GM23338 (cell line): Measurements from ENCODE around the gene FNDC8. TPM values are rescaled to one million over a fixed set of nuclear protein-coding genes. Genes with fewer than 3 reads are reported as not detected.

ENCODE experiments used
- ATAC-seq: fragments of 200-7000 bp; cut with Tn5 transposase; 3 replicates; pipeline ENCODE4 v1.9.1; 2020
- DNase-seq: peaks from one replicate; pipeline ENCODE4 v3.0.0-alpha.2; 2015; ENCODE audit warnings: low spot score
- H2AFZ ChIP-seq: fragments of 200-600 bp; sonication (generic); 2 replicates; pipeline ENCODE4 v1.8.0; 2016; ENCODE audit warnings: antibody characterized with exemption, mild to moderate bottlenecking, moderate library complexity
- H3F3A ChIP-seq: fragments of 200-600 bp; sonication (generic); replicated peaks from 2 replicates; pipeline ENCODE4 v1.8.0; 2017; ENCODE audit warnings: antibody characterized with exemption, mixed run types, low read depth
- H3K27ac ChIP-seq: fragments of 200-600 bp; sonication (generic); 2 replicates; pipeline ENCODE4 v1.6.1; 2016; ENCODE audit warnings: low read depth
- H3K27me3 ChIP-seq: fragments of 200-600 bp; sonication (generic); 2 replicates; pipeline ENCODE4 v1.8.0; 2016; ENCODE audit warnings: mild to moderate bottlenecking, mixed run types, moderate library complexity; ENCODE audit not compliant: insufficient read depth
- H3K36me3 ChIP-seq: fragments of 200-600 bp; sonication (generic); 2 replicates; pipeline ENCODE4 v1.8.0; 2016; ENCODE audit warnings: mild to moderate bottlenecking; ENCODE audit not compliant: insufficient read depth
- H3K4me1 ChIP-seq: fragments of 200-600 bp; sonication (generic); 2 replicates; pipeline ENCODE4 v1.8.0; 2016; ENCODE audit warnings: mild to moderate bottlenecking, moderate library complexity; ENCODE audit not compliant: insufficient read depth
- H3K4me2 ChIP-seq: fragments of 200-600 bp; sonication (generic); 2 replicates; pipeline ENCODE4 v1.7.1; 2017; ENCODE audit warnings: mixed run types
- H3K4me3 ChIP-seq: fragments of 200-600 bp; sonication (generic); 2 replicates; pipeline ENCODE4 v1.6.1; 2016; ENCODE audit warnings: mixed run types
- H3K79me2 ChIP-seq: fragments of 200-600 bp; sonication (generic); replicated peaks from 2 replicates; pipeline ENCODE4 v1.8.0; 2017; ENCODE audit warnings: mild to moderate bottlenecking; ENCODE audit not compliant: insufficient read depth
- H3K9me2 ChIP-seq: fragments of 200-600 bp; sonication (generic); 2 replicates; pipeline ENCODE4 v1.8.0; 2017; ENCODE audit not compliant: insufficient read depth
- H4K20me1 ChIP-seq: fragments of 200-600 bp; sonication (generic); replicated peaks from 2 replicates; pipeline ENCODE4 v1.8.0; 2017; ENCODE audit warnings: mild to moderate bottlenecking; ENCODE audit not compliant: insufficient read depth
- H3K27ac Mint-ChIP-seq: 2 replicates; pipeline ENCODE4 v1.8.0; 2020; ENCODE audit warnings: inconsistent platforms, mild to moderate bottlenecking, moderate library complexity, mixed read lengths
- H3K27me3 Mint-ChIP-seq: 3 replicates; pipeline ENCODE4 v1.8.0; 2022; ENCODE audit warnings: low read depth, mild to moderate bottlenecking, moderate library complexity, mixed read lengths, inconsistent platforms; ENCODE audit not compliant: insufficient read depth, poor library complexity
- H3K36me3 Mint-ChIP-seq: 3 replicates; pipeline ENCODE4 v1.8.0; 2021; ENCODE audit warnings: low read depth, mild to moderate bottlenecking, inconsistent platforms, moderate library complexity, mixed read lengths
- H3K4me1 Mint-ChIP-seq: 3 replicates; pipeline ENCODE4 v1.8.0; 2020; ENCODE audit warnings: mild to moderate bottlenecking, inconsistent platforms, mixed read lengths
- H3K4me3 Mint-ChIP-seq: 3 replicates; pipeline ENCODE4 v1.8.0; 2021; ENCODE audit warnings: moderate library complexity, mild to moderate bottlenecking, inconsistent platforms, mixed read lengths
- H3K9me3 Mint-ChIP-seq: 3 replicates; pipeline ENCODE4 v1.8.0; 2020; ENCODE audit warnings: moderate library complexity, mild to moderate bottlenecking, inconsistent platforms, mixed read lengths
- CREB1 ChIP-seq: fragments of 250-450 bp; sonication (Bioruptor Pico); IDR thresholded peaks from 2 replicates; pipeline ENCODE4 v1.5.0; 2020; ENCODE audit warnings: low read depth, mild to moderate bottlenecking, moderate library complexity
- EZH2 ChIP-seq: fragments of 200-600 bp; sonication (generic); IDR thresholded peaks from one replicate; pipeline ENCODE4 v1.8.0; 2017; ENCODE audit warnings: antibody characterized with exemption, mild to moderate bottlenecking, low read depth; ENCODE audit not compliant: unreplicated experiment
- EZH2phosphoT487 ChIP-seq: fragments of 200-600 bp; sonication (generic); IDR thresholded peaks from one replicate; pipeline ENCODE4 v1.8.1; 2018; ENCODE audit warnings: antibody characterized with exemption; ENCODE audit not compliant: unreplicated experiment
- JUNB ChIP-seq: IDR thresholded peaks from one replicate; pipeline ENCODE4 v1.6.1; 2016; ENCODE audit warnings: antibody characterized with exemption; ENCODE audit not compliant: unreplicated experiment
- NANOG ChIP-seq: IDR thresholded peaks from 2 replicates; pipeline ENCODE4 v1.6.1; 2016; ENCODE audit warnings: antibody characterized with exemption, borderline replicate concordance
- POLR2AphosphoS5 ChIP-seq: IDR thresholded peaks from 2 replicates; pipeline ENCODE4 v1.6.1; 2016; ENCODE audit warnings: antibody characterized with exemption, low read depth
- STAT1 ChIP-seq: IDR thresholded peaks from one replicate; pipeline ENCODE4 v1.6.1; 2016; ENCODE audit warnings: antibody characterized with exemption; ENCODE audit not compliant: unreplicated experiment
- ZNF114 ChIP-seq: fragments of 250-450 bp; sonication (Bioruptor Pico); IDR thresholded peaks from 2 replicates; pipeline ENCODE4 v1.5.0; 2020; ENCODE audit warnings: mild to moderate bottlenecking, moderate library complexity
- ZNF331 ChIP-seq: fragments of 250-450 bp; sonication (Bioruptor Pico); IDR thresholded peaks from 2 replicates; pipeline ENCODE4 v1.5.0; 2020; ENCODE audit warnings: low read depth, mild to moderate bottlenecking, moderate library complexity
- polyA plus RNA-seq: library from polyadenylated mRNA; unstranded; fragments of >200 nt; fragmentation: Nextera tagmentation; extraction: Ambion mirVana; gene quantifications from 2 replicates; pipeline ENCODE4 v1.2.1, GENCODE V29; 2016
- total RNA-seq: library from RNA; depleted of rRNA; stranded (reverse); fragments of >200 nt; shearing (Covaris generic); gene quantifications from 2 replicates; pipeline ENCODE4 v1.2.3, GENCODE V29; 2014
- TF ChIP-seq, protein P1 (sequence below): fragments of 250-450 bp; sonication (Bioruptor Pico); IDR thresholded peaks from 2 replicates; pipeline ENCODE4 v1.5.0; 2020; ENCODE audit warnings: mild to moderate bottlenecking, moderate library complexity
- TF ChIP-seq, protein P2 (sequence below): IDR thresholded peaks from one replicate; pipeline ENCODE4 v1.6.1; 2018; ENCODE audit warnings: antibody characterized with exemption; ENCODE audit not compliant: unreplicated experiment
- TF ChIP-seq, protein P3 (sequence below), 2 experiments: fragments of 200-600 bp in 1 of 2; sonication (generic) in 1 of 2; conservative IDR thresholded peaks; 2 replicates each; pipeline versions ENCODE4 v1.5.1 to v1.6.1; 2016 to 2017; ENCODE audit warnings: antibody characterized with exemption in 2 of 2, low read depth in 2 of 2, mild to moderate bottlenecking in 2 of 2, moderate library complexity in 1 of 2
- TF ChIP-seq, protein P4 (sequence below): IDR thresholded peaks from 2 replicates; pipeline ENCODE4 v1.6.1; 2016; ENCODE audit warnings: antibody characterized with exemption

Gene FNDC8
- total and polyA plus RNA-seq, 2 experiments from 2014 or later, result not detected

DNA sequence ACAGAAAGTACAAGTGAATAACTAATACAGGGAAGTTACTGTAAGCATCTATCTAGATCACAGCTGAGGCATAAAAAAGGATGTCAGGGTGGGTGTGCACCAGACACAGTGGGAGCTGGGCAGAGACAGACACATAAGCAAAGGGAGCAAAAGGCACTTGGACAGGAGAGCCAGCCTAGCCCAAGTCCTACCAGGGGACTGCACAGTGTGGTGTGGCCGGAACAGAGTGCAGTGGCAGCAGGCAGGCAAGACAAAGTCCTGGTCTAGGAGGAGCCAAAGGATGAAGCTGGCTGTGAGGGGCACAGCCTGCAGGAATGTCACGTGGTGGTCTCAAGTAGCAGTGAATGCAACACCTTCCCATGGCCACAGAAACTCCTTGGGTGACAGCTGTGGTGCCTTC, 23.6 kb upstream of the FNDC8 start:
- Histone ChIP-seq H3K79me2 (no peaks in the 10 kb centered on the region), H3K4me2 (no peak overlapping the region), H3F3A (no peaks in the 10 kb centered on the region), H3K27me3 (no peaks in the 10 kb centered on the region), H2AFZ (no peak overlapping the region), H3K9me2 (no peaks in the 10 kb centered on the region), H3K27ac (no peak overlapping the region), H4K20me1 (no peaks in the 10 kb centered on the region), H3K4me3 (no peak overlapping the region), H3K36me3 (no peaks in the 10 kb centered on the region), H3K4me1 (no peaks in the 10 kb centered on the region)
- no peak for DNase-seq
- Mint-ChIP-seq H3K27me3 (peaks cover 3% of the 10 kb centered on the region), H3K9me3 (no peaks in the 10 kb centered on the region), H3K4me3 (no peak overlapping the region), H3K27ac (peak overlapping the region; percentile 50; the same call in 1 of the 2 replicates), H3K36me3 (peaks cover 18% of the 10 kb centered on the region), H3K4me1 (no peaks in the 10 kb centered on the region)
- TF ChIP-seq ZNF114 (CRISPR knock-in tag) (no peak), EZH2phosphoT487 (no peak), ZNF331 (CRISPR knock-in tag) (no peak), EZH2 (no peak), STAT1 (no peak), JUNB (no peak), POLR2AphosphoS5 (no peak), NANOG (no peak), CREB1 (CRISPR knock-in tag) (no peak)
- TF ChIP-seq, protein P1, sequence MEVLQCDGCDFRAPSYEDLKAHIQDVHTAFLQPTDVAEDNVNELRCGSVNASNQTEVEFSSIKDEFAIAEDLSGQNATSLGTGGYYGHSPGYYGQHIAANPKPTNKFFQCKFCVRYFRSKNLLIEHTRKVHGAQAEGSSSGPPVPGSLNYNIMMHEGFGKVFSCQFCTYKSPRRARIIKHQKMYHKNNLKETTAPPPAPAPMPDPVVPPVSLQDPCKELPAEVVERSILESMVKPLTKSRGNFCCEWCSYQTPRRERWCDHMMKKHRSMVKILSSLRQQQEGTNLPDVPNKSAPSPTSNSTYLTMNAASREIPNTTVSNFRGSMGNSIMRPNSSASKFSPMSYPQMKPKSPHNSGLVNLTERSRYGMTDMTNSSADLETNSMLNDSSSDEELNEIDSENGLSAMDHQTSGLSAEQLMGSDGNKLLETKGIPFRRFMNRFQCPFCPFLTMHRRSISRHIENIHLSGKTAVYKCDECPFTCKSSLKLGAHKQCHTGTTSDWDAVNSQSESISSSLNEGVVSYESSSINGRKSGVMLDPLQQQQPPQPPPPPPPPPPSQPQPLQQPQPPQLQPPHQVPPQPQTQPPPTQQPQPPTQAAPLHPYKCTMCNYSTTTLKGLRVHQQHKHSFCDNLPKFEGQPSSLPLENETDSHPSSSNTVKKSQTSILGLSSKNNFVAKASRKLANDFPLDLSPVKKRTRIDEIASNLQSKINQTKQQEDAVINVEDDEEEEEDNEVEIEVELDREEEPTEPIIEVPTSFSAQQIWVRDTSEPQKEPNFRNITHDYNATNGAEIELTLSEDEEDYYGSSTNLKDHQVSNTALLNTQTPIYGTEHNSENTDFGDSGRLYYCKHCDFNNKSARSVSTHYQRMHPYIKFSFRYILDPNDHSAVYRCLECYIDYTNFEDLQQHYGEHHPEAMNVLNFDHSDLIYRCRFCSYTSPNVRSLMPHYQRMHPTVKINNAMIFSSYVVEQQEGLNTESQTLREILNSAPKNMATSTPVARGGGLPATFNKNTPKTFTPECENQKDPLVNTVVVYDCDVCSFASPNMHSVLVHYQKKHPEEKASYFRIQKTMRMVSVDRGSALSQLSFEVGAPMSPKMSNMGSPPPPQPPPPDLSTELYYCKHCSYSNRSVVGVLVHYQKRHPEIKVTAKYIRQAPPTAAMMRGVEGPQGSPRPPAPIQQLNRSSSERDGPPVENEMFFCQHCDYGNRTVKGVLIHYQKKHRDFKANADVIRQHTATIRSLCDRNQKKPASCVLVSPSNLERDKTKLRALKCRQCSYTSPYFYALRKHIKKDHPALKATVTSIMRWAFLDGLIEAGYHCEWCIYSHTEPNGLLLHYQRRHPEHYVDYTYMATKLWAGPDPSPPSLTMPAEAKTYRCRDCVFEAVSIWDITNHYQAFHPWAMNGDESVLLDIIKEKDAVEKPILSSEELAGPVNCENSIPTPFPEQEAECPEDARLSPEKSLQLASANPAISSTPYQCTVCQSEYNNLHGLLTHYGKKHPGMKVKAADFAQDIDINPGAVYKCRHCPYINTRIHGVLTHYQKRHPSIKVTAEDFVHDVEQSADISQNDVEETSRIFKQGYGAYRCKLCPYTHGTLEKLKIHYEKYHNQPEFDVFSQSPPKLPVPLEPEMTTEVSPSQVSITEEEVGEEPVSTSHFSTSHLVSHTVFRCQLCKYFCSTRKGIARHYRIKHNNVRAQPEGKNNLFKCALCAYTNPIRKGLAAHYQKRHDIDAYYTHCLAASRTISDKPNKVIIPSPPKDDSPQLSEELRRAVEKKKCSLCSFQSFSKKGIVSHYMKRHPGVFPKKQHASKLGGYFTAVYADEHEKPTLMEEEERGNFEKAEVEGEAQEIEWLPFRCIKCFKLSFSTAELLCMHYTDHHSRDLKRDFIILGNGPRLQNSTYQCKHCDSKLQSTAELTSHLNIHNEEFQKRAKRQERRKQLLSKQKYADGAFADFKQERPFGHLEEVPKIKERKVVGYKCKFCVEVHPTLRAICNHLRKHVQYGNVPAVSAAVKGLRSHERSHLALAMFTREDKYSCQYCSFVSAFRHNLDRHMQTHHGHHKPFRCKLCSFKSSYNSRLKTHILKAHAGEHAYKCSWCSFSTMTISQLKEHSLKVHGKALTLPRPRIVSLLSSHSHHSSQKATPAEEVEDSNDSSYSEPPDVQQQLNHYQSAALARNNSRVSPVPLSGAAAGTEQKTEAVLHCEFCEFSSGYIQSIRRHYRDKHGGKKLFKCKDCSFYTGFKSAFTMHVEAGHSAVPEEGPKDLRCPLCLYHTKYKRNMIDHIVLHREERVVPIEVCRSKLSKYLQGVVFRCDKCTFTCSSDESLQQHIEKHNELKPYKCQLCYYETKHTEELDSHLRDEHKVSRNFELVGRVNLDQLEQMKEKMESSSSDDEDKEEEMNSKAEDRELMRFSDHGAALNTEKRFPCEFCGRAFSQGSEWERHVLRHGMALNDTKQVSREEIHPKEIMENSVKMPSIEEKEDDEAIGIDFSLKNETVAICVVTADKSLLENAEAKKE (CRISPR knock-in tag), result no peak
- TF ChIP-seq, protein P2, sequence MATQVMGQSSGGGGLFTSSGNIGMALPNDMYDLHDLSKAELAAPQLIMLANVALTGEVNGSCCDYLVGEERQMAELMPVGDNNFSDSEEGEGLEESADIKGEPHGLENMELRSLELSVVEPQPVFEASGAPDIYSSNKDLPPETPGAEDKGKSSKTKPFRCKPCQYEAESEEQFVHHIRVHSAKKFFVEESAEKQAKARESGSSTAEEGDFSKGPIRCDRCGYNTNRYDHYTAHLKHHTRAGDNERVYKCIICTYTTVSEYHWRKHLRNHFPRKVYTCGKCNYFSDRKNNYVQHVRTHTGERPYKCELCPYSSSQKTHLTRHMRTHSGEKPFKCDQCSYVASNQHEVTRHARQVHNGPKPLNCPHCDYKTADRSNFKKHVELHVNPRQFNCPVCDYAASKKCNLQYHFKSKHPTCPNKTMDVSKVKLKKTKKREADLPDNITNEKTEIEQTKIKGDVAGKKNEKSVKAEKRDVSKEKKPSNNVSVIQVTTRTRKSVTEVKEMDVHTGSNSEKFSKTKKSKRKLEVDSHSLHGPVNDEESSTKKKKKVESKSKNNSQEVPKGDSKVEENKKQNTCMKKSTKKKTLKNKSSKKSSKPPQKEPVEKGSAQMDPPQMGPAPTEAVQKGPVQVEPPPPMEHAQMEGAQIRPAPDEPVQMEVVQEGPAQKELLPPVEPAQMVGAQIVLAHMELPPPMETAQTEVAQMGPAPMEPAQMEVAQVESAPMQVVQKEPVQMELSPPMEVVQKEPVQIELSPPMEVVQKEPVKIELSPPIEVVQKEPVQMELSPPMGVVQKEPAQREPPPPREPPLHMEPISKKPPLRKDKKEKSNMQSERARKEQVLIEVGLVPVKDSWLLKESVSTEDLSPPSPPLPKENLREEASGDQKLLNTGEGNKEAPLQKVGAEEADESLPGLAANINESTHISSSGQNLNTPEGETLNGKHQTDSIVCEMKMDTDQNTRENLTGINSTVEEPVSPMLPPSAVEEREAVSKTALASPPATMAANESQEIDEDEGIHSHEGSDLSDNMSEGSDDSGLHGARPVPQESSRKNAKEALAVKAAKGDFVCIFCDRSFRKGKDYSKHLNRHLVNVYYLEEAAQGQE, result no peak
- TF ChIP-seq, protein P3, sequence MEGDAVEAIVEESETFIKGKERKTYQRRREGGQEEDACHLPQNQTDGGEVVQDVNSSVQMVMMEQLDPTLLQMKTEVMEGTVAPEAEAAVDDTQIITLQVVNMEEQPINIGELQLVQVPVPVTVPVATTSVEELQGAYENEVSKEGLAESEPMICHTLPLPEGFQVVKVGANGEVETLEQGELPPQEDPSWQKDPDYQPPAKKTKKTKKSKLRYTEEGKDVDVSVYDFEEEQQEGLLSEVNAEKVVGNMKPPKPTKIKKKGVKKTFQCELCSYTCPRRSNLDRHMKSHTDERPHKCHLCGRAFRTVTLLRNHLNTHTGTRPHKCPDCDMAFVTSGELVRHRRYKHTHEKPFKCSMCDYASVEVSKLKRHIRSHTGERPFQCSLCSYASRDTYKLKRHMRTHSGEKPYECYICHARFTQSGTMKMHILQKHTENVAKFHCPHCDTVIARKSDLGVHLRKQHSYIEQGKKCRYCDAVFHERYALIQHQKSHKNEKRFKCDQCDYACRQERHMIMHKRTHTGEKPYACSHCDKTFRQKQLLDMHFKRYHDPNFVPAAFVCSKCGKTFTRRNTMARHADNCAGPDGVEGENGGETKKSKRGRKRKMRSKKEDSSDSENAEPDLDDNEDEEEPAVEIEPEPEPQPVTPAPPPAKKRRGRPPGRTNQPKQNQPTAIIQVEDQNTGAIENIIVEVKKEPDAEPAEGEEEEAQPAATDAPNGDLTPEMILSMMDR (conservative IDR thresholded peaks at IDR 0.05; ENCODE audit: low read depth in 2 of 2), result no peak
- TF ChIP-seq, protein P4, sequence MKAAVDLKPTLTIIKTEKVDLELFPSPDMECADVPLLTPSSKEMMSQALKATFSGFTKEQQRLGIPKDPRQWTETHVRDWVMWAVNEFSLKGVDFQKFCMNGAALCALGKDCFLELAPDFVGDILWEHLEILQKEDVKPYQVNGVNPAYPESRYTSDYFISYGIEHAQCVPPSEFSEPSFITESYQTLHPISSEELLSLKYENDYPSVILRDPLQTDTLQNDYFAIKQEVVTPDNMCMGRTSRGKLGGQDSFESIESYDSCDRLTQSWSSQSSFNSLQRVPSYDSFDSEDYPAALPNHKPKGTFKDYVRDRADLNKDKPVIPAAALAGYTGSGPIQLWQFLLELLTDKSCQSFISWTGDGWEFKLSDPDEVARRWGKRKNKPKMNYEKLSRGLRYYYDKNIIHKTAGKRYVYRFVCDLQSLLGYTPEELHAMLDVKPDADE, result no peak
- no peak for ATAC-seq
